Measurements from ENCODE around the gene BAK1.
"Not testable (repeated sequence)": the region's sequence is repeated elsewhere in the genome, so short reads cannot be mapped to it uniquely, and the experiment has no call there.

Gene BAK1

DNA sequence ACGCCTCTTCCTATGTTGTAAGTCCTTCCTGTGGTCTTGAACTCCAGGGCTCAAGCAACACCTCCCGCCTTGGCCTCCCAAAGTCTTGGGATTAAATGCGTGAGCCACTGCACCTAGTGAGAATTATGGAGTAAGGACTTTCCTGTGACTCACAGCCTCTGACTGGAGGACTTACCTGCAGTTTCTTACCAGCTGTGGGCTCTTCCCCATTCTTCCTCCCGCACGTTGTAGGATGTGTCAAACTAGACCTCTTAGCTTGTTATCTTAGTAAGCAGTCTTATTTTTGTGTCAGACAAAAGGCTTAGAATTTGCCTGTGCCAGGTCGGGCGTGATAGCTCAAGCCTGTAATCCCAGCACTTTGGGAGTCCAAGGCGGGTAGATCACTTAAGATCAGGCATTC is 30.9 kb downstream of the BAK1 start:
- no peak for DNase-seq

GRCh38 chr6:33547499-33547898 is 32.6 kb downstream of the BAK1 start:
- DNase-seq = no peak

DNA sequence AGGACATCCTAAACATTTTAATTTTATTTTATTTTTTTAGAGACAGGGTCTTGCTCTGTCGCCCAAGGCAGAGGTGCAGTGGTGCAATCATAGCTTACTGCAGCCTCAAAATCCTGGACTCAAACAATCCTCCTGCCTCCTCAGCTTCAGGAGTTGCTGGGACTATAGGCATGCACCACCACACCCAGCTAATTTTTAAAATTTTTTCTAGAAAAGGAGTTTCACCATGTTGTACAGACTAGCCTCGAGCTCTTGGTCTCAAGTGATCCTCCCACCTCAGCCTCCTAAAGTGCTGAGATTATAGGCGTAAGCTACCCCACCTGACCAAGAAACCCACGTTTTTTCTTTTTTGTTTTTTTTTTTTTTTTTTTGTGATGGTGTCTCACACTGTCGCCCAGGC is 33.3 kb downstream of the BAK1 start:
- DNase-seq = no peak

DNA sequence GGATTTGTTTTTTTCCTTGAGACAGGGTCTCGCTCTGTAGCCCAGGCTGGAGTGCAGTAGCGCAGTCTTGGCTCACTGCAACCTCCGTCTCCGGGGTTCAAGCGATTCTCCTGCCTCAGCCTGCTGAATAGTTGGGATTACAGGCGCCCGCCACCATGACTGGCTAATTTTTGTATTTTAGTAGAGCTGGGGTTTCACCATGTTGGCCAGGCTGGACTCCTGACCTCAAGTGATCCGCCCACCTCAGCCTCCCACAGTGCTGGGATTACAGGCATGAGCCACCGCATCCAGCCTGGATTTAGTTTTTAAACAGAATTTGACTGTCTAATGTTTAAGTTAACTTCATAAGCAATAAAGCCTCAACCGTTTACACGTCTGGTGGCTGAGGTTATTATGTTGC is 34.8 kb downstream of the BAK1 start:
- not testable (repeated sequence) for DNase-seq

GRCh38 chr6:33543116-33543515 is 37.0 kb downstream of the BAK1 start:
- no peak for DNase-seq

DNA sequence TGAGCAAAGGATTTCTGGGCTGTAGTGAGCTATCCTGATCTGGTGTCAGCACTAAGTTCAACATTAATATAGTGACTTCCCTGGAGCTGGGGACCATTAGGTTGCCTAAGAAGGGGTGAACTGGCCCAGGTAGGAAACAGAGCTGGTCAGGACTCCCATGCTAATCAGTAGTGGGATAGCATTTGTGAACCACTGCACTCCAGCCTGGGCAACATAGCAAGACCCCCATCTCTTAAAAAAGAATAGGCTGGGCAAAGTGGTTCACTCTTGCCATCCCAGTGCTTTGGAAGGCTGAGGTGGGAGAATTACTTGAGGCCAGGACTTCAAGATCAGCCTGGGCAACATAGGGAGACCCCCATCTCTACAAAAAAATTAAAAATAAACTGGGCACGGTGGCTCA is 39.3 kb downstream of the BAK1 start:
- DNase-seq = no peak

DNA sequence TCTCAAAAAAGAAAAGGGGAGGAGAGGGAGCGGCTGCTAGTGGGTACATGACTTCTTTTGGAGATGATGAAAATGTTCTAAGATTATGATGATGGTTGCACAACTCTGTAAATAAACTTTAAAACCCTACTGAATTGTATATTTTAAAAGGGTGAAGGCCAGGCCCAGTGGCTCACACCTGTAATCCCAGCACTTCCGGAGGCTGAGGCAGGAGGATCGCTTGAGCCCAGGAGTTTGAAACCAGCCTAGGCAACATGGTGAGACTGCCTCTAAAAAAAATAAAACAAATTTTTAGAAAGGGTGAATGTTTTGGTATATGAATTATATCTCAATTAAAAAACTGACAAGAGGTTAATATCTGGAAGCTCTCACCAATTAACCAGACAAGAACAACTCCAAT is 45.4 kb downstream of the BAK1 start:
- DNase-seq = no peak

GRCh38 chr6:33533163-33533869 is 46.8 kb downstream of the BAK1 start:
- DNase-seq = peak; percentile 65

DNA sequence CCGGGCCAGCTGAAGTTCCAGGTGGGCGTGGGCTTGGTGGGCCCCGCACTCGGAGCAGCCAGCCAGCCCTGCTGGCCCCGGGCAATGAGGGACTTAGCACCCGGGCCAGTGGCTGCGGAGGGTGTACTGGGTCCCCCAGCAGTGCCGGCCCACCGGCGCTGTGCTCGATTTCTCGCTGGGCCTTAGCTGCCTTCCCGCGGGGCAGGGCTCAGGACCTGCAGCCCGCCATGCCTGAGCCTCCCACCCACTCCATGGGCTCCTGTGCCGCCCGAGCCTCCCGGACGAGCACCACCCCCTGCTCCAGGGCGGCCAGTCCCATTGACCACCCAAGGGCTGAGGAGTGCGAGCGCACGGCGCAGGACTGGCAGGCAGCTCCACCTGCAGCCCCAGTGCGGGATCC is 47.6 kb downstream of the BAK1 start:
- not testable (repeated sequence) for DNase-seq

GRCh38 chr6:33530617-33531016 is 49.5 kb downstream of the BAK1 start:
- not testable (repeated sequence) for DNase-seq
